Sigmoid colon (tissue), 7 donors: Measurements from ENCODE around the gene CACNA2D3. TPM values are rescaled to one million over a fixed set of nuclear protein-coding genes. Genes with fewer than 3 reads are reported as not detected.

ENCODE experiments used
- DNase-seq: peaks from one replicate; pipeline ENCODE4 v3.0.0-alpha.2; 2019
- H3K27ac ChIP-seq, 4 donors: fragments of 200-600 bp; sonication (generic); one replicate each; pipeline ENCODE4 v1.5.1; 2016 to 2019; ENCODE audit warnings: mild to moderate bottlenecking in 1 of 4
- H3K27me3 ChIP-seq, 3 donors: fragments of 200-600 bp; sonication (generic); one replicate each; pipeline ENCODE4 v1.5.1; 2019; ENCODE audit warnings: mild to moderate bottlenecking in 1 of 3
- H3K36me3 ChIP-seq, 4 donors: fragments of 200-600 bp; sonication (generic); one replicate each; pipeline ENCODE4 v1.5.1; 2016 to 2019
- H3K4me1 ChIP-seq, 4 donors: fragments of 200-600 bp; sonication (generic); one replicate each; pipeline ENCODE4 v1.5.1; 2017 to 2019
- H3K4me3 ChIP-seq, 4 donors: fragments of 200-600 bp; sonication (generic); one replicate each; pipeline ENCODE4 v1.5.1; 2017 to 2019; ENCODE audit warnings: mild to moderate bottlenecking in 2 of 4, moderate library complexity in 1 of 4
- H3K9me3 ChIP-seq, 4 donors: fragments of 200-600 bp in 3 of 4; sonication (generic) in 3 of 4; one replicate each; pipeline versions ENCODE4 v1.5.1 to v1.6.1; 2013 to 2019
- EP300 ChIP-seq, 4 donors: sonication (generic); formaldehyde crosslinking; IDR thresholded peaks; one replicate each; pipeline ENCODE4 v1.6.1; 2017; ENCODE audit warnings: antibody characterized with exemption in 4 of 4
- POLR2A ChIP-seq, 2 donors: fragments of 450-650 bp; IDR thresholded peaks; one replicate each; pipeline ENCODE4 v1.6.1; 2016; ENCODE audit warnings: antibody characterized with exemption in 2 of 2, mild to moderate bottlenecking in 2 of 2, moderate library complexity in 2 of 2
- POLR2AphosphoS5 ChIP-seq, 4 donors: sonication (generic); formaldehyde crosslinking; IDR thresholded peaks; one replicate each; pipeline ENCODE4 v1.6.1; 2017; ENCODE audit warnings: antibody characterized with exemption in 4 of 4
- WGBS, 2 donors: extraction: QIAGEN DNeasy Blood & Tissue Kit; methylation state at CpG; one replicate each; pipeline ENCODE4 v1.1.7; 2013; 5-methylcytosine and 5-hydroxymethylcytosine counted together
- intact Hi-C: fragments of 100-400 bp; cut with DNase I; formaldehyde crosslinking; loops from one replicate; pipeline ENCODE4 v1.15.1; 2023
- polyA plus RNA-seq, 3 donors: library from polyadenylated mRNA; stranded (reverse); fragments of 200-250 nt; gene quantifications; one replicate each; pipeline ENCODE4 v1.2.3, GENCODE V29; 2013
- total RNA-seq, 4 donors: library from RNA; depleted of rRNA; stranded (reverse); fragments of >200 nt; gene quantifications; one replicate each; pipeline ENCODE4 v1.1.0, GENCODE V29; 2016
- TF ChIP-seq, protein P1 (sequence below), 4 experiments: fragments of 450-650 bp in 3 of 4; fragments of 200-600 bp in 1 of 4; IDR thresholded peaks; one replicate each; pipeline ENCODE4 v1.5.1; 2016 to 2019; ENCODE audit warnings: antibody characterized with exemption in 4 of 4, mild to moderate bottlenecking in 3 of 4, moderate library complexity in 2 of 4
- donor health status: healthy with polysubstance abuse.
- donor health status: Bipolar disorder and iron deficiency.
- donor health status: healthy.

The CACNA2D3 gene
- total and polyA plus RNA-seq, 7 donors, result 0.32 to 10.2 (median 4.8) TPM; not detected in 1

DNA sequence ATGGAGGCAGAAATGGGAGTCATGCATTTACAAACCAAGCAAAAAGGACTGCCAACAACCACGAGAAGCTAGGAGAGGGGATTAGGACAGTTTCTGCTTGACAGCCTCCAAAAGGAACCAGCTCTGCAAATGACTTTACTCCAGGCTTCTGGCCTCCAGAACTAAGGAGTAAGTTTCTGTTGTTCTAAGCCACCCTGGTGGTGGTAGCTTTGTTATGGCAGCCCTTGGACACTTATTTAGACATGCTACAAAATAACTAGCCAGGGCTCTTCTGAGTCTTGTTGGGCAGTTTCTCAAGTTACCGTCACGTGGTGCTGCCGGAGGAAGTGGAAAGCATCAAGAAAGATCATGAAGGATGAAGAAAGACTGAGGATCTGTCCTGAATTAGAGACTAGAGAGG lies 419.0 kb downstream of the CACNA2D3 start:
- Histone ChIP-seq H3K36me3 (no peaks in the 10 kb centered on the region), H3K9me3 (no peaks in the 10 kb centered on the region), H3K27ac (no peak overlapping the region), H3K27me3 (no peaks in the 10 kb centered on the region), H3K4me3 (no peak overlapping the region), H3K4me1 (peaks cover 0 to 5% (median 2%) of the 10 kb centered on the region in 4 donors)
- no peak for DNase-seq
- WGBS, 2 donors, result 90 to 92% methylated on average over 4 of the region's 4 CpGs
- intact Hi-C loops, result no loop called here
- TF ChIP-seq POLR2A (IDR thresholded peaks at IDR 0.05), result no peak
- TF ChIP-seq EP300 (IDR thresholded peaks at IDR 0.05), result no peak
- TF ChIP-seq POLR2AphosphoS5 (IDR thresholded peaks at IDR 0.05), result no peak
- TF ChIP-seq, protein P1, sequence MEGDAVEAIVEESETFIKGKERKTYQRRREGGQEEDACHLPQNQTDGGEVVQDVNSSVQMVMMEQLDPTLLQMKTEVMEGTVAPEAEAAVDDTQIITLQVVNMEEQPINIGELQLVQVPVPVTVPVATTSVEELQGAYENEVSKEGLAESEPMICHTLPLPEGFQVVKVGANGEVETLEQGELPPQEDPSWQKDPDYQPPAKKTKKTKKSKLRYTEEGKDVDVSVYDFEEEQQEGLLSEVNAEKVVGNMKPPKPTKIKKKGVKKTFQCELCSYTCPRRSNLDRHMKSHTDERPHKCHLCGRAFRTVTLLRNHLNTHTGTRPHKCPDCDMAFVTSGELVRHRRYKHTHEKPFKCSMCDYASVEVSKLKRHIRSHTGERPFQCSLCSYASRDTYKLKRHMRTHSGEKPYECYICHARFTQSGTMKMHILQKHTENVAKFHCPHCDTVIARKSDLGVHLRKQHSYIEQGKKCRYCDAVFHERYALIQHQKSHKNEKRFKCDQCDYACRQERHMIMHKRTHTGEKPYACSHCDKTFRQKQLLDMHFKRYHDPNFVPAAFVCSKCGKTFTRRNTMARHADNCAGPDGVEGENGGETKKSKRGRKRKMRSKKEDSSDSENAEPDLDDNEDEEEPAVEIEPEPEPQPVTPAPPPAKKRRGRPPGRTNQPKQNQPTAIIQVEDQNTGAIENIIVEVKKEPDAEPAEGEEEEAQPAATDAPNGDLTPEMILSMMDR (IDR thresholded peaks at IDR 0.05), result no peak

DNA sequence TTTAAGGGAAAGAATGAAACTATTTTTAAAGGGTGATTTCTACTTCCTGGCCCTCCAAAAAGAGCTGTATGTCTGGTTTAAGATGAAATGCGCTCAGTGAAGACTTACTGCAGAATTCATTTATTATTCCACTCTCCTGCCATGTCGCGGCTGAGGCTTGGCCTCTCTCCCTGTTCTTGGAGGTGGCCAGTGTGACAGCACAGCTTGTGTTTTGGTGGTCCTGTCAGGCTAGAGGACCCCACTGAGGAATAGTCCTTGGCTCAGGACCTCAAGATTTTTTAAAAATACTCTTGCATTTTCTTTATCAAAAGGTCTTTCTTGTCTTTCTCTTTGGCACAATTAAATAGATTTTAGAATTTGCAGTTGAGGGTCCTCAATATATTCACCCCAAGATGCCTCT lies 421.1 kb downstream of the CACNA2D3 start:
- H3K27ac ChIP-seq, result no peak overlapping the region
- 52 to 57% methylated on average over 3 of the region's 3 CpGs for WGBS, 2 donors
- TF ChIP-seq POLR2AphosphoS5 (IDR thresholded peaks at IDR 0.05) (no peak), POLR2A (IDR thresholded peaks at IDR 0.05) (no peak), EP300 (IDR thresholded peaks at IDR 0.05) (no peak)
- TF ChIP-seq, protein P1 (IDR thresholded peaks at IDR 0.05), result no peak
- peaks cover 0 to 9% (median 7%) of the 10 kb centered on the region in 4 donors for H3K4me1 ChIP-seq
- no peak for DNase-seq
- H3K36me3 ChIP-seq, result no peaks in the 10 kb centered on the region
- no peaks in the 10 kb centered on the region for H3K27me3 ChIP-seq
- intact Hi-C loops, result no loop called here
- H3K9me3 ChIP-seq, result no peaks in the 10 kb centered on the region
- no peak overlapping the region for H3K4me3 ChIP-seq

DNA sequence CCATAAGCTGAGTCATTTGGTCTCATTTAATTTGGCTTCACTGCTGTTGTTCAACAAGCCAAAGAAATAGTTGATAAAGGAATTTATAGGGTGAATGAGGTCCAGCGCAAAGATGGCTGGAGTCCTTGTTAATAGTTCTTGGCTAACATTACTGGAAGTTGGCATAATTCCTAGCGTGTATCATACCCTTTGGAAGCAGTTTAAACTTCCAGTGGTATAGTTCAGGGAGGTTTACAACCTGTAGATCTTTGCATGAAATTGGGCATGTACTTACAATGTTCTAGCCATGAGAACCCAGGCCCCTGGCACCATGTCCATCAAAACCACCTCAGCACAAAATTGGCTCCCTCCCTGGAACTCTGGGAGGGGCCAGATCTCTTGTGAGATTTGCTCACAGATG lies 424.7 kb downstream of the CACNA2D3 start:
- DNase-seq, result no peak
- Histone ChIP-seq H3K27me3 (no peaks in the 10 kb centered on the region), H3K9me3 (no peaks in the 10 kb centered on the region), H3K4me3 (no peak overlapping the region), H3K27ac (no peak overlapping the region), H3K36me3 (no peaks in the 10 kb centered on the region), H3K4me1 (peaks cover 0 to 9% (median 7%) of the 10 kb centered on the region in 4 donors)
- intact Hi-C loops, result no loop called here
- TF ChIP-seq POLR2AphosphoS5 (IDR thresholded peaks at IDR 0.05) (no peak), POLR2A (IDR thresholded peaks at IDR 0.05) (no peak), EP300 (IDR thresholded peaks at IDR 0.05) (no peak)
- TF ChIP-seq, protein P1 (IDR thresholded peaks at IDR 0.05), result no peak
- WGBS, 2 donors, result 55 to 83% methylated on average over 2 of the region's 2 CpGs

DNA sequence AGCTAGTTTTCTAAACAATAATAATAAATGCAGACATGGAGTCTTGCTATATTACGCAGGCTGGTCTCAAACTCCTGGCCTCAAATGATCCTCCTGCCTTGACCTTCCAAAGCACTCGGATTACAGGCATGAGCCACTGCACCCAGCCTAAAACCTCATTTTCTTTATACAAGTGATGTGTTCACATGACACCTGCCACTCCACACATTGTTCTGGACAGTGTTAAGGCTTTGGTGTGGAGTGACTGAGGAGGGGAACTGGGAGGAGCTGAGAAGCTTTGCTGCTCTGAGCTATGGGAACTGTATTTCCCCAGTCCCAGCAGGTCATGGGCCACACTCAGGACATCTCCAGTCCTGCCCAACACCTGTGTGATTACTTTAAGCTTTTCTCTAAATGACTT lies 425.5 kb downstream of the CACNA2D3 start:
- Histone ChIP-seq H3K36me3 (no peaks in the 10 kb centered on the region), H3K27ac (no peak overlapping the region), H3K4me3 (no peak overlapping the region), H3K9me3 (no peaks in the 10 kb centered on the region), H3K4me1 (peaks cover 0 to 9% (median 7%) of the 10 kb centered on the region in 4 donors), H3K27me3 (no peaks in the 10 kb centered on the region)
- intact Hi-C loops, result no loop called here
- no peak for TF ChIP-seq POLR2A (IDR thresholded peaks at IDR 0.05)
- TF ChIP-seq POLR2AphosphoS5 (IDR thresholded peaks at IDR 0.05), result no peak
- TF ChIP-seq, protein P1 (IDR thresholded peaks at IDR 0.05), result no peak
- no peak for TF ChIP-seq EP300 (IDR thresholded peaks at IDR 0.05)
- WGBS, 2 donors, result 89 to 93% methylated on average over 2 of the region's 2 CpGs
- no peak for DNase-seq

DNA sequence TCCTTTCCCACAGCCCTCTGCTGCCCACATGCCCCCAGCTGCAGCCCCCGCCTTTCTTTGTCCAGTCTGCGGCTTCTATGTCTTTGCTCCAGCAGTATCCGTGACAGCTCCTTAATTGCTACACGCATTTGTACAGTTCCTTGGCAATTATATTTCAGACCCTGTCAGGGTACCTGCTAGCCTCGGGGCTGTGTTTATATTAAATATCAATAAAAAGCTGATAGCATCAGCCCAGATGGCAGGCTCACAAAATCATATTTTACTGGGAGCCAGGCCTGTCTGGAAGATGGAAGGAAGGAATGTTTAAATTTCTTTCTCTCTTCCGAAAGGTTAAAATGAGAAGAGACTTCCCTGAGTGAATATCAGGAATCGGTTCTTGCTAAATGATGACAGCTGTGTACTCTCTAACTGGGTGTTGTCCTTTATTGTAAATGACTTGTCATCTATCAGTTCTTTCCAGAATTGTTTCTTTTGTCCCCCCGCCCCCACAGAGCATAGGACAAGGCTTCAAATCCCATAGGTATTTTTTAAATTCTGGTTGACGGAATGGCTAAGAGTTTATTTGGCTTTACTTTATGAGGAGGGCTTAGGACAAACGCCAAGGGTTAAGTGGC lies 427.4 kb downstream of the CACNA2D3 start:
- Histone ChIP-seq H3K27ac (no peak overlapping the region), H3K4me3 (no peak overlapping the region), H3K4me1 (peaks cover 0 to 9% (median 7%) of the 10 kb centered on the region in 4 donors), H3K9me3 (no peaks in the 10 kb centered on the region), H3K36me3 (no peaks in the 10 kb centered on the region), H3K27me3 (no peaks in the 10 kb centered on the region)
- intact Hi-C loops, result no loop called here
- DNase-seq, result no peak
- 78 to 83% methylated on average over 10 of the region's 10 CpGs for WGBS, 2 donors
- TF ChIP-seq EP300 (IDR thresholded peaks at IDR 0.05) (no peak), POLR2A (IDR thresholded peaks at IDR 0.05) (no peak), POLR2AphosphoS5 (IDR thresholded peaks at IDR 0.05) (no peak)
- TF ChIP-seq, protein P1 (IDR thresholded peaks at IDR 0.05), result no peak
